Measurements from ENCODE around the gene PRKCI.
"Not testable (repeated sequence)": the region's sequence is repeated elsewhere in the genome, so short reads cannot be mapped to it uniquely, and the experiment has no call there.

The PRKCI gene

DNA sequence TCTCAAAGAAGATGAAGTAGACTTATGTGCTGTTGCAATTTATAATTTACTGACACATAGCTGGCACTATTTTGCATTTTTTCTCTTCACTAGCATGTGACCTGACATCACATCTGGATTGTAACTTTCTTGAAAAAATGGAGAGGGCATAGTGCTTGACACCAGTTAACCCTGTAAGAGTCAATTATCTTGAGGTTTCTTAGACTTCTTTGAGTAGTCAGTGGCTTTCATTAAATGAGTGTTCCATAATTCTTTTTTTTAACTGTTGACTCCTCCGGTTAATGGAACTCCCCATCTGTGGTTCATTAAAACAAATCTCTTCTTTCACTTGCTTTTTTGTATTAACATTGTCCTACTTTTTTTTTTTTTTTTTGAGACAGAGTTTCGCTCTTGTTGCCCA is 16.9 kb upstream of the PRKCI start:
- H3K36me3 Mint-ChIP-seq (ENCODE audit: low read depth) = no peaks in the 10 kb centered on the region

DNA sequence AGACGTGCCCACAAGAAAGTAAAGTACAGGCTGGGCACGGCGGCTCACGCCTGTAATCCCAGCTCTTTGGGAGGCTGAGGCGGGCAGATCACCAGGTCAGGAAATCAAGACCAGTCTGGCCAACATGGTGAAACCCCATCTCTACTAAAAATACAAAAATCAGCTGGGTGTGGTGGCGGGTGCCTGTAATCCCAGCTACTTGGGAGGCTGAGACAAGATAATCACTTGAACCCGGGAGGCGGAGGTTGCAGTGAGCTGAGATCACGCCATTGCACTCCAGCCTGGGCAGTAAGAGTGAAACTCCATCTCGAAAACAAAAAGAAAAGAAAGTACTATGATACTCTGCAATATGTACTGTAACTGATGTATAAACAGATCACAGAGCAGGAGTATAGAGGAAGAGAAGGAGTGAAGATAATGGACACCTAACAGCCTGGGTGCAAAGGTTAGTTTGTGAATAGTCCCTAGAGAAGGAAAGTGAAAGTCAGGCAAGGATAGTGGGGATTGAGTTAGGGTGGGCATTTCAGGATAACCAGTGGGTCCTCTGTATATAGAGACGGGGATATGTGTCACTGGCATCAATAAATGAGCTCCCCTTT is 16.0 kb upstream of the PRKCI start:
- peaks cover 29% of the 10 kb centered on the region for H3K27me3 Mint-ChIP-seq
- not testable (repeated sequence) for H3K27ac Mint-ChIP-seq, H3K4me3 Mint-ChIP-seq

More for the DNA sequence above, 16.9 kb upstream of the PRKCI start:
- Mint-ChIP-seq H3K4me3 (no peak overlapping the region), H3K4me1 (ENCODE audit: low read depth) (peaks cover 7% of the 10 kb centered on the region), H3K27ac (no peak overlapping the region), H3K9me3 (no peaks in the 10 kb centered on the region), H3K27me3 (peaks cover 32% of the 10 kb centered on the region)
- DNase-seq = no peak

DNA sequence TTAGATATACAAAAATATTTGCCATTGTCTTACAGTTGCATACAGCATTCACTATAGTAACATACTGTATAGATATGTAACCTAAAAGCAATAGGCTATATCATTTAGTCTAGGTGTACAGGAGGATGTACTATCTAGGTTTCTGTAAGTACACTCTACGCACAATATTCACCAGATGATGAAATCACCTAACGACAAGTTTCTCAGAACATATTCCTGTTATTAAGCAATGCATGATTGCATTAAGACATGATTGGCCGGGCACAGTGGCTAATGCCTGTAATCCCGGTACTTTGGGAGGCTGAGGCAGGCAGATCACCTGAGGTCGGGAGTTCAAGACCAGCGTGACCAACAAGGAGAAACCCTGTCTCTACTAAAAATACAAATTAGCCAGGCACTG is 14.5 kb upstream of the PRKCI start:
- no peak overlapping the region for H3K27ac Mint-ChIP-seq
- no peak overlapping the region for H3K4me3 Mint-ChIP-seq
- DNase-seq = no peak
- H3K9me3 Mint-ChIP-seq = peaks cover 5% of the 10 kb centered on the region
- peaks cover 29% of the 10 kb centered on the region for H3K27me3 Mint-ChIP-seq
- H3K4me1 Mint-ChIP-seq (ENCODE audit: low read depth) = peaks cover 7% of the 10 kb centered on the region
- H3K36me3 Mint-ChIP-seq (ENCODE audit: low read depth) = no peaks in the 10 kb centered on the region

More for the DNA sequence above, 16.0 kb upstream of the PRKCI start:
- not testable (repeated sequence) for H3K36me3 Mint-ChIP-seq (ENCODE audit: low read depth); H3K9me3 Mint-ChIP-seq; DNase-seq; H3K4me1 Mint-ChIP-seq (ENCODE audit: low read depth)

DNA sequence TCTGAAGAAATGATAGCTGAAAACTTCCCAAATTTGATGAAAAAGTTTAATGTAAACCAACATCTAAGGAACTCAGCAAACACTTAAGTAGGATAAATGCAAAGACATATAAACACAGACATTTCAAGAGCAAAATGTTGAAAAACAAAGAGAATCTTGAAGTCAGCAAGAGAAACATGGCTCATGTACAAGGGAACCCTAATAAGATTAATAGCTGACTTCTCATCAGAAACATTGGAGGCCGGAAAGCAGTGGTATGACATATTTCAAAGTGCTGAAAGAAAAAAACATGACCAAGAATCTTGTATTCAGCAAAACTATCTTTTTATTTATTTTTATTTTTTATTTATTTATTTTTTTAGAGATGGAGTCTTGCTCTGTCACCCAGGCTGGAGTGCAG is 10.6 kb upstream of the PRKCI start:
- Mint-ChIP-seq H3K36me3 (ENCODE audit: low read depth) (no peaks in the 10 kb centered on the region), H3K4me3 (no peak overlapping the region), H3K4me1 (ENCODE audit: low read depth) (no peaks in the 10 kb centered on the region), H3K9me3 (peaks cover 5% of the 10 kb centered on the region), H3K27ac (no peak overlapping the region), H3K27me3 (peaks cover 10% of the 10 kb centered on the region)
- DNase-seq = no peak

DNA sequence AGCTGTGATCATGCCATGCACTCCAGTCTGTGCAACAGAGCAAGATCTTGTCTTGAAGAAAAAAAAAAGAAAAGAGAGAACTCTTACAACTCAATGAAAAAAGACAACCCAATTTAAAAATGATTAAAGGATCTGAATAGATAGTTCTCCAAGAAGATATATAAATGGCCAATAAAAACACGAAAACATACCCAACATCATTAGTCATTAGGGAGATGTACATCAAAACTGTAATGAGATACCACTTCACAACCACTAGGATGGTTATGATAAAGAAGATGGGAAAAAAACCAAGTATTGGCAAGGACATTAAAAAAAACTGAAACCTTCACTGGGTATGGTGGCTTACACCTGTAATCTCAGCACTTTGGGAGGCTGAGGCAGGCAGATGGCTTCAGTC is 2.4 kb upstream of the PRKCI start:
- H3K4me1 Mint-ChIP-seq (ENCODE audit: low read depth) = peaks cover 22% of the 10 kb centered on the region
- H3K27ac Mint-ChIP-seq = no peak overlapping the region
- H3K36me3 Mint-ChIP-seq (ENCODE audit: low read depth) = peaks cover 8% of the 10 kb centered on the region
- H3K27me3 Mint-ChIP-seq = no peaks in the 10 kb centered on the region
- no peaks in the 10 kb centered on the region for H3K9me3 Mint-ChIP-seq
- DNase-seq = no peak
- H3K4me3 Mint-ChIP-seq = no peak overlapping the region

DNA sequence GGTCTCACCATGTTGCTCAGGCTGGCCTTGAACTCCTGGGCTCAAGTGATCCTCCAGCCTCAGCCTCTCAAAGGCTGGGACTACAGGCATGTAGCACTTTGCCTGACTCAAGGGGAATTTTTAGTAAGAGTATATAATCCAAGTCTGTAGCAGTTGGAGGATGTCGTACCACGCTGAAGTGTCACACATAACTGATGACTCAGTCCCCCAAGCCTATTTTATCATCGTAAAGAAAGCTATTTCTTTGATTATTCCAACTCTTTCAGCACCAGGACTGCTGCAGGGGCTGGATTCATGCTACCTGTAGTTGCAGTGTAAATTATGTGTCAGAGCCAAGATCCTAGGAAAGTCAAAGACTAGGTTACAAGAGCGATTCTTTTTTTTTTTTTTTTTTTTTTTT is 1.4 kb upstream of the PRKCI start:
- H3K27me3 Mint-ChIP-seq = no peaks in the 10 kb centered on the region
- no peak for DNase-seq
- peak overlapping the region; percentile 89 for H3K4me3 Mint-ChIP-seq
- H3K27ac Mint-ChIP-seq = peak overlapping the region; percentile 49
- H3K4me1 Mint-ChIP-seq (ENCODE audit: low read depth) = peaks cover 29% of the 10 kb centered on the region
- H3K9me3 Mint-ChIP-seq = no peaks in the 10 kb centered on the region
- peaks cover 8% of the 10 kb centered on the region for H3K36me3 Mint-ChIP-seq (ENCODE audit: low read depth)

DNA sequence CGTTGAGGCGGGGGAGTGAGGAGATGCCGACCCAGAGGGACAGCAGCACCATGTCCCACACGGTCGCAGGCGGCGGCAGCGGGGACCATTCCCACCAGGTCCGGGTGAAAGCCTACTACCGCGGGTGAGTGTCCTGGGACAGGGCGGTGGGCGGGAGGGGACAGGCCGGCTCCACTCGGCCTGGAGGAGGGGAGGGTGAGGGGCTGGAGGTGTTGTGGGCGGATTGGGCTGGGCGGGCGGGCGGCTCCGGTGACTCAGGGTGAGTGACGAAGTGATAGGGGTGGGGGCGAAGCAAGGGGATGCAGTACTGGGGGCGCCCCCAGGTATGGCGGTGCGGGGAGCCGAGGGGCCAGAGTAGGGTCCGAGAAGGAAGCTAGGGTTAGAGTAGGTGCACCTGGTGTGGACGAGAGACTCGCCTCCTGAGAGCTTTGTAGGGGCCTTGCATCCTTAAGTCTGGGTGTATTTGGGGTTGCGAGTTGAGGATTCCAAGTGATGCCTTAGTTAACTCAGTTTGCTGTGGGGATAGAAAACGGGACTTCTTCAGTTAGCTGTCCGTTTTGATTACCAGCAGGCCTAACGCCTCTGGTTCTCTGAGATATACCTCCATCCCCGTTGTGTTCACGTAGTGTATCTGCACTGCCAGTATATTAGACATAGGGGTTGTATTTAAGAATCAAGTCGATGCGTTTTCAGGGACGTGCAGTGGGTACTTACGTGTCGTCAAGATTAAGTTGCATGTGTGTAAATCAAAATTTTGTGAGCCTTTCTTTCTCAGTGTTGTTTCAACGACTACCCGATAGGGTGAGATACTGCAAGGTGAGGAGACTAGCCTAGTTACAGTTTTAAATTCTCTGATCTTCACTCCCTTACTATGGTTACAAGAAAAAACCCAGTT is 670 bp downstream of the PRKCI start:
- Mint-ChIP-seq H3K36me3 (ENCODE audit: low read depth) (peaks cover 8% of the 10 kb centered on the region), H3K27ac (peak overlapping the region; percentile 98), H3K4me1 (ENCODE audit: low read depth) (peaks cover 45% of the 10 kb centered on the region), H3K27me3 (no peaks in the 10 kb centered on the region), H3K4me3 (peak overlapping the region; percentile 89), H3K9me3 (no peaks in the 10 kb centered on the region)
- DNase-seq = no peak

DNA sequence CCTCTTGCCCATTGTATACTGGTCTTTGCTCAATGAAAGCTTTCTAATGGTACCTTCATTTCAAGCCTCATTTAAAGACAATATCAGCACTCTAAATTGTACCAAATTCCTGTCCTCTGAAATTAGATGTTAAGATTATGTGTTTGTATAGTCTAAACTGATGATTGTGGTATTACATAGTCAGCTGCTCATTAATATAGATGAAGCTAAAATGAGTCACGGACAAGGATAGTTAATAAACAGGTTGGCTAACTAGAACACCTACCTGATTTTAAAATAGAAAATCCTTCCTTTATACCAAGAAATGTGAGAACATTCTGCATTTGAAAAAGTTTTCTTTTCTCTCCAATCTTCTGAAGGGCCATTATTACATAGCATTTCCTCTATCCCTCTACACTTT is 2.9 kb downstream of the PRKCI start:
- Mint-ChIP-seq H3K36me3 (ENCODE audit: low read depth) (peaks cover 8% of the 10 kb centered on the region), H3K27me3 (no peaks in the 10 kb centered on the region), H3K4me1 (ENCODE audit: low read depth) (peaks cover 49% of the 10 kb centered on the region), H3K4me3 (no peak overlapping the region), H3K27ac (no peak overlapping the region), H3K9me3 (no peaks in the 10 kb centered on the region)
- no peak for DNase-seq

DNA sequence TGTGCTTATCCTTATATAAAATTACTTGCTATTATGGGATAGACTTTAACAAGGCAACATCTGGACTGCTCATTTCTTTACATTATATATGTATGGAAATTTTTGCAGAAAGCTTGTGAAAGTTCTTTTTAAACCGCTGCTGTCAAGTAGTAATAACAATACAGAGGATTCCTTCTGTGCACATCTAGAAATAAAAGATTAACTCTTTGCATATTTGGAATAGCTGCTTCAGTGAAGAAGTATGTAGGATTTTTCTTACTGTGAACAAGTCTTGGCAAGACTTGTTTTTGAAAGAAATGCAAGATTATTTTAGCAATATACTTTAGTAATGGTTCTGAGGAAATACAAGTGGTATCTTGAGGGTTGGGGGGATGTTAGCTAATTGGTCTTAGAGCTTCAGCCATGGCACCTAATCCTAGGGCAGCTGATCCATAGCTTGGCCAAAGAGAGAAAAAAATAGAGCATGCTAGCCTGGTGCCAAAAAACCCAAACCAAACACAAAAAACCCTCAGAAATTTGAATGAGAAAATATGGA is 4.3 kb downstream of the PRKCI start:
- H3K27ac Mint-ChIP-seq = no peak overlapping the region
- H3K27me3 Mint-ChIP-seq = no peaks in the 10 kb centered on the region
- H3K4me3 Mint-ChIP-seq = no peak overlapping the region
- H3K36me3 Mint-ChIP-seq (ENCODE audit: low read depth) = peaks cover 8% of the 10 kb centered on the region
- H3K9me3 Mint-ChIP-seq = no peaks in the 10 kb centered on the region
- H3K4me1 Mint-ChIP-seq (ENCODE audit: low read depth) = peaks cover 47% of the 10 kb centered on the region
- DNase-seq = no peak

DNA sequence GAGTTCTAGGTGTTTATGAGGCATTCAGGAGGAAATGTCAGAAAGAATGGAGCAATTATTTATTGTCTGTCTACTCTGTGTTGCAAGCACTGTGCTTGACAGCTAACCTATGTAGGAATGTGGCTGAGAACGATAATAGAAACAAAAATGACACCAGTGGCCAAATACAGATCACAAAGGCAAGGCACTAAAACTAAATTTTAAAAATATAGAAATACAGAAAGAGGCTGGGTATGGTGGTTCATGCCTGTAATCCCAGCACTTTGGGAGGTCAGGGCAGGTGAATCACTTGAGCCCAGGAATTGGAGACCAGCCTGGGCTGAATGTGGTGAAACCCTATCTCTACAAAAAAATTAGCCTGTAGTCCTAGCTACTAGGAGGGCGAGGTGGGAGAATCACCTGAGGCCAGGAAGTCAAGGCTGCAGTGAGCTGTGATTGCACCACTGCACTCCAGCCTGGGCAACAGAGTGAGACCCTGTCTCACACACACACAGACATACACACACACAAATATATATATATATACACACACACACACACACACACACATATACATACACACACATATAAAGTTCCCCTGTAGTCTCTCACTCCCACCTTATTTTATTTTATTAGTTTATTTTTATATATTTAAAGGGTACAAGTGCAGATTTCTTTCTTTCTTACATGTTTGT is 6.0 kb downstream of the PRKCI start:
- Mint-ChIP-seq H3K9me3 (no peaks in the 10 kb centered on the region), H3K4me3 (no peak overlapping the region), H3K27ac (no peak overlapping the region), H3K4me1 (ENCODE audit: low read depth) (peaks cover 41% of the 10 kb centered on the region), H3K27me3 (no peaks in the 10 kb centered on the region), H3K36me3 (ENCODE audit: low read depth) (peaks cover 6% of the 10 kb centered on the region)
- DNase-seq = no peak

DNA sequence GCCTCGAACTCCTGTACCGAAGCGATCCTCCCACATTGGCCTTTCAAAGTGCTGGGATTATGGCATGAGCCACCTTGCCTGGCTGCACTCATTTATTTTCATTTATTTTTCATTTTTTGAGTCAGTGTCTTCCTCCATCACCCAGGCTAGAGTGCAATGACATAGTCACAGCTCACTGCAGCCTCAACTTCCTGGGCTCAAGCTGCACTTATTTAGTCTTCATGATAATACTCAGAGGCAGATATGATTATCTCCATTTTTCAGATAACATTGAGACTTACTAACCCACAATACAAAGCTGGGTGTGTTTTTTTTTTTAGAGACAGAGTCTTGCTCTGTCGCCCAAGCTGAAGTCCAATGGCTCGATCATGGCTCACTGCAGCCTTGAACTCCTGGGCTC is 10.0 kb downstream of the PRKCI start:
- DNase-seq = no peak
- Mint-ChIP-seq H3K36me3 (ENCODE audit: low read depth) (peaks cover 24% of the 10 kb centered on the region), H3K9me3 (no peaks in the 10 kb centered on the region), H3K27ac (no peak overlapping the region), H3K27me3 (no peaks in the 10 kb centered on the region), H3K4me3 (no peak overlapping the region), H3K4me1 (ENCODE audit: low read depth) (peaks cover 12% of the 10 kb centered on the region)

DNA sequence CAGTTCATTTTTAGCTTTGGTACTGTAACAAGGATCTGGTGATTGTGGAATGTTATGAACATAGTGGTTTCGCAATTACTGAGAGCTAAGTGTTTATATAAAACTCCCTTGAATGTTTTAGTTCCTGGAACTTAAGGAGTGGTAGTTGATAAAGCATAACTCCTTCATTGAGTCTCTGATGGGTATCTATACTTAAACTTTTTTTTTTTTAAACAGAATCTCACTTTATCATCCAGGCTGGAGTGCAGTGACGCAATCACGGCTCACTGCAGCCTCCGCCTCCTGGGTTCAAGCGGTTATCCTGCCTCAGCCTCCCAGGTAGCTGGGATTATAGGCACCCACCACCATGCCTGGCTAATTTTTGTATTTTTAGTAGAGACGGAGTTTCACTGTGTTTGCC is 11.3 kb downstream of the PRKCI start:
- no peaks in the 10 kb centered on the region for H3K9me3 Mint-ChIP-seq
- DNase-seq = no peak
- peaks cover 33% of the 10 kb centered on the region for H3K36me3 Mint-ChIP-seq (ENCODE audit: low read depth)
- H3K4me1 Mint-ChIP-seq (ENCODE audit: low read depth) = peaks cover 5% of the 10 kb centered on the region
- no peak overlapping the region for H3K4me3 Mint-ChIP-seq
- no peak overlapping the region for H3K27ac Mint-ChIP-seq
- no peaks in the 10 kb centered on the region for H3K27me3 Mint-ChIP-seq

DNA sequence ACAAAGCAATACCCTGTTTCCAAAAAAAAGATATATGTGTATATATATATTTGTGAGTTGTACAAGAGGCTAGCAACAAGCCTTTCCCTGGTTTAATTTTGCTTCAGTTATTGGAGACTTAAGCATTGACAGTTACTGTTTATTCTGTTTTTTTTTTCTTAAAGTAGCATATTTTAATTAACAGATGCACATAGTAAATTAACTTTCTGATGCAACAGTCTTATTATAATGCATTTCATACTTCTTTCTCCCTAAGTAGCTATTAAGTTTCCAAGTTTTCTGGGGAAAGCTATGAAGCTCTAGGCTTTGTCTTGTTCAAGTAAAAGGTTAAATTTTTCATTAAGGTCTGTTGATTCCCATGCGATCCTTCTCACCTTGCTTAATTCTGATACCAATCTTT is 17.9 kb downstream of the PRKCI start:
- Mint-ChIP-seq H3K27ac (no peak overlapping the region), H3K4me1 (ENCODE audit: low read depth) (no peaks in the 10 kb centered on the region), H3K9me3 (no peaks in the 10 kb centered on the region), H3K4me3 (no peak overlapping the region), H3K27me3 (no peaks in the 10 kb centered on the region), H3K36me3 (ENCODE audit: low read depth) (peaks cover 51% of the 10 kb centered on the region)
- DNase-seq = no peak

DNA sequence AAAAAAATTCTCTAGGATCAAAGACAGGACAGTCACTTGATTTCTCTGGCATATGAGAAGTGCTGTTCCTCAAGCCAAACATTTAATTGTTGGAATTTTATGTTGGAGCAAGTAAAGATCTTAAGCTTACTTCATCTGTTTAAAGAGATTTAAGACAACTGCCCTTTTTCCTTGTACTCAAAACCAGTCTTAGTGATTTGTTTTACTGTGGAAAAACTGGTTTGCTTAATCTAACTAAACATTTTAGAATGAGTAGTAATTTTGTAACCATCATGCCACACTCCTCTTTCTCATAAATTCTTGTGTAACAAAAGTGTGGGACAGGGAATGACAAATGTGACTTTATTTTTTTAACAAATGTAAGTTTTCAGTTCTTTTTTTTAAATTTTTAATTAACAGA is 18.4 kb downstream of the PRKCI start:
- Mint-ChIP-seq H3K4me1 (ENCODE audit: low read depth) (no peaks in the 10 kb centered on the region), H3K4me3 (no peak overlapping the region), H3K27me3 (no peaks in the 10 kb centered on the region), H3K36me3 (ENCODE audit: low read depth) (peaks cover 51% of the 10 kb centered on the region), H3K27ac (no peak overlapping the region), H3K9me3 (no peaks in the 10 kb centered on the region)
- DNase-seq = no peak

DNA sequence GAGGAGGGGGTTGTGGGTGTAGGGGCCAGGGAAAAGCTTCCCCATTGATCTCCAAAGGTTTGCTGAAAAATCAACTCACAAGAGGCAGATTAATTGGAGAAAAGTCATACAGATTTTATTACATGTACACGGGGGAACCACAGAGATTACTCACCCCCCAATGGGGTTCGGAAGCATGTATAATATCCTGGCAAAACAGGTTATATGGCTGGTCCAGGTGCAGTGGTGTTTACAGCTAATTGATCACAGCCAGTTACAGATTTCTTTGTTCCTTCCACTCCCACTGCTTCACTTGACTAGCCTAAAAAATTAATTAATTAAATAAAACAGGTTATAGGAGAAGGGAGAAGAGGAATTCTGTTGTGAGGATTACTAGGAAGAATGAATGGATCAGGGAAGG is 22.4 kb downstream of the PRKCI start:
- Mint-ChIP-seq H3K27ac (no peak overlapping the region), H3K9me3 (no peaks in the 10 kb centered on the region), H3K36me3 (ENCODE audit: low read depth) (peaks cover 46% of the 10 kb centered on the region), H3K27me3 (no peaks in the 10 kb centered on the region), H3K4me3 (no peak overlapping the region), H3K4me1 (ENCODE audit: low read depth) (peaks cover 15% of the 10 kb centered on the region)
- no peak for DNase-seq
